Measurements from ENCODE around the gene MOCS2.
"Not testable (repeated sequence)": the region's sequence is repeated elsewhere in the genome, so short reads cannot be mapped to it uniquely, and the experiment has no call there.

MOCS2 gene
- total RNA-seq: 15.6 to 31.2 (median 28.4) reads per million in 3 experiments

DNA sequence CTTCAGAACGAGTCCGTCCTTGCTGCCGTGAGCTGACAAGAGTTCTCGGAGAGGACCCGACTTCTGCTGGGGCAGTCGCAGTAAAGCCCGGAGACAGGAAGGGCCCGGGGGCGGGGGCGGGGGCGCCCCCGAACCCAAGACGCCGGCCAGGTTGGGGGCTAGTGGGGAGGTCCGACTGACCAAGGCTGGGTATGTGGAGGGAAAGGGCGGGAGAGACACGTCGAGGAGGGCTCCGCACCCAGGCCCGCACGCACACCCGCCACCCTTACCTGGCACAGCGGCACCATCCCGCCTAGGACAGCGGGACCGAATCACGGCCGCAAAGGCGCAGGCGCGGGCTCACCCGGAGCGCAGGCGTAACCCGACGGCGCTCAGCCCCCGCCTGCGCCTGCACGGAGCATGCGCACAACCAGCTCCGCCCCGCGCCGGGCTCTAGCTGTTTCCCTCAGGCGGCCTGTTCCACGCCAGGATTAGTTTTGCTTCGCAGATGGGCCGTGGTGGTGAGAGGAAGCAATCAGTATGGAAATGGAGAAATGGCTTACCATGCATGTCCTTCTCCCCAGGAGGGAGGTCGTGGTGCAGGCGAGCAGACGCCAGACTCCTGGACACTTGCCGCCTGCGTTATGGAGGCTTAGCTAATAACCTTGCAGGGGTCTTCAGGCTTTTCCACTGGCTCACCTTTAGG, at the start of gene MOCS2:
Gene MOCS2, minus strand, starts transcription at position 315 of the 685 bp plus-strand sequence. CDS start 2,583 bp downstream, outside the sequence.
- DNase-seq: peak; percentile 90

DNA sequence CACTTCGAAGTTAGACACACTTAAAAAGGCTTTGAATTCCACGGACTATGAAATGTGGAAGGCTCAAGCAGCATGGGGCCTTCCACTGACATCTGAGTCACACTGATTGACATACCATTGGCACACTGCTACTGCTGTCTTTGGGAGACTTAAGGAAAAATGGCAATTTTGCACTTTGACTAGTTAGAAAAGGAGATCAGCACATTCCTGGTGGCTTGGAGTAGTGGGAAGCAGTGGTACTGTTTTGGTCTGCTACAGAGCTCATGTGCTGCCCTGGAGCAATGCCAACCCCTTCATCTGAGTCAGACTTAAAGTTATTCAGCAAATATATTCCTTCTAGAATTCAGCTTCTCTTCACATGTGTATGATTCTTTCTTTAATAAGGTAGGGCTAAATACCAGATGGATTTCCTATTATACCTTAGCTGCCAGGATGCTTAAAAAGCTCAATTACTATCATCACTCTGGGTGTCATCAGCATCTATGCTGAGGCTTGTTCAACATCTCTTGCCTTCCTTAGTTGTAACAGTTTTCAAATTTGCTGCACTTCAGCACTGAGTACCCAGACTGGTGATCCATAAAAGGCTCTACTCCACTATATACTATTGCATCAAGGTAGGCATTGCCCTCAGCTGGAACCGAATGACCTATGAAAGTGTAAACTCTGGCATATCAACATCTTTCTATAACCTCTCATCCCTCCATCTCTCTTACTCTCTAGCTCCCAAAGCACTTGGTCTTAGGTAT, 42.3 kb upstream of the MOCS2 start:
- no peak for DNase-seq

GRCh38 chr5:53133020-53133419, 23.5 kb upstream of the MOCS2 start:
- no peak for DNase-seq

DNA sequence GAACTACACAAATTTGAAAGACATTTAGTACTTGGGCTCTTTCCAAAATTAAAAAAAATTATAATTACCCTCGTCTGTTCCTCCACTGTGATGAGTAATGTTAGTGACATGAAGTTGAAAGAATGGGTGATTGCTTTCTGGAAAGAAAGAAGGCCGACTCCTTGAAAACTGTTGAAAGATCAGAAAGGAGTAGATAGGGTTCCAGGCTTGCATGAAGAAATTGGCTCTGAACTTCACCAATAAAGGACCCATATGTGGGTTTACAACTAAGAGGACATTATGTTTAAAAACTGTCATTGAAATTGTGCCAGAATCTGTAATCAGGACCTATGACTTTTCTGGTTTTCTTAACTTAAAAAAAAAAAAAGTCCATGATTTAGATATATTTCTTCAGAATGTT, 20.7 kb upstream of the MOCS2 start:
- no peak for DNase-seq

DNA sequence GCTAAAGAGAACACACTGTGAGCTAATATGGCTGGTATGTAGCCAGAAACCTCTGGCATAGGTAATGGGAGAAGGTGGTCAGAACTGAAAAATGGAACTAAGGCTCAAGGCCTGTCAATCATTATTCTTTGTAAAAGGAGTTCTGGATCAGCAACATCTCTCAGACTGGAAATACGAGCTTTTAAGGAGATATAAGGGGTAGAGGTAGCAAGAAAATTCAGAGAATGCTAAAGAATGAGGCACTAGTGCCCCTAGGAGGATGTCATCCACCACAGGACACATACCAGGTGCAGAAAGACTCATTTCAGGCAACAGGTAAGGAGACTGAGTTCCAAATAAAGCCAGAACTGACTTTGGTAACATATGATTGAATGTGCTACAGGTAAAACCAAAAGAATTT, 18.9 kb upstream of the MOCS2 start:
- DNase-seq: no peak

DNA sequence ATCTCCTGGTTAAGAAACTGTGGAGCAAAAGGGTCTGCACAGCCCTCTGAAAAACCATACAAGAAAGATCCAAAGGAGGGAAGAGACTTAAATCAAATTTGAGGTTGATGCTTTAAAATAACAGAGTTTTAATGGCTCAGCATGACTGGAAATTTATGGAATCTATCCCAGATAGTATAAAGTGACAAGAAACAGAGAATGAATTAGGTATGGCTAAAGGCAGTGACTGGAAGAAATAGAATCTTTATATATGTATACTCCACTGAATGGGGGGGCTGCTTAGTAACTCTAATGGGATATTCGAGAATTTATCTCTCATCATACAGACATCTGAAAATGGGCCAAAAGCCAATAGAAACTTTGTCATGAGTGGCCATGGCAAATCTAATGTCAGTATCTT, 17.6 kb upstream of the MOCS2 start:
- no peak for DNase-seq

- no peak for DNase-seq
These were observed 17.0 kb upstream of the MOCS2 start for GRCh38 chr5:53126521-53126920.

DNA sequence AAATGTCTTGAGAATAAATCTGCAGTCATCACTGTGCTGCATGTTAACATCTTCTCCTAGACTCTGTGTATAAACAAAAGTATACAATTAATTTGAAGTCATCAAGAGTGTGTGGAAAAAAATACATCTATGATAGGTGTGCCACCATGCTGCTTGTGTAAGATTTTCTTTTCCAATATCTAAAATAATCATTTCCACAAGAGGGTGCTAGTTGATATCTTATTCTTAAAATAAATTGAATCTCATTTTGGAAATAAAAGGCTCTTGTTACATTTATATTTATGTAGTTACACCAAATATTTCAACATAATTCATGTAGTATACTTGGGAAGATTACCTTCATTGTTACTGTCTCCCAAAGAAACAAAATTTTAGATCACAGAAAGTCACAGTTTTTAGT, 14.1 kb upstream of the MOCS2 start:
- DNase-seq: no peak

GRCh38 chr5:53120165-53120564, 10.6 kb upstream of the MOCS2 start:
- no peak for DNase-seq

- DNase-seq: no peak
These were observed 9.3 kb upstream of the MOCS2 start for GRCh38 chr5:53118879-53119278.

GRCh38 chr5:53116597-53116996, 7.0 kb upstream of the MOCS2 start:
- no peak for DNase-seq

DNA sequence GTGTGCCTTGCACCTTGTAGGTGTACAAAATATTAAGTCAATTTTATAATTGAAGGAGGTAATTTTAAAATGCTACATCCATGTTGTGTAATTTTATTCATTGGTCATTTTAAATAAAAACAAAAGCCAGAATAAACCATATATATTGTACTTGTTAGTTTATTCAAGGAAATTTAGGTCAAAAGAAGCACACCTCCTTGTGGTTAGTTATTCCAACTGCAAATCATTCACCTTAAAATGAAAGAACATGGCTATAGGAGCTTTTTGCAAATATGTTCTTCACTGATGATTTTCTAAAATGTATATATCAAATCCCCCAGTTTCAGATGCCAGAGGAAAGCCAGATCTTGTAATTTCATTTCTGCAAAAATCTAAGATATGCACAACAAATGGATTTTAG, 5.4 kb upstream of the MOCS2 start:
- DNase-seq: no peak

GRCh38 chr5:53113947-53114346, 4.4 kb upstream of the MOCS2 start:
- no peak for DNase-seq

DNA sequence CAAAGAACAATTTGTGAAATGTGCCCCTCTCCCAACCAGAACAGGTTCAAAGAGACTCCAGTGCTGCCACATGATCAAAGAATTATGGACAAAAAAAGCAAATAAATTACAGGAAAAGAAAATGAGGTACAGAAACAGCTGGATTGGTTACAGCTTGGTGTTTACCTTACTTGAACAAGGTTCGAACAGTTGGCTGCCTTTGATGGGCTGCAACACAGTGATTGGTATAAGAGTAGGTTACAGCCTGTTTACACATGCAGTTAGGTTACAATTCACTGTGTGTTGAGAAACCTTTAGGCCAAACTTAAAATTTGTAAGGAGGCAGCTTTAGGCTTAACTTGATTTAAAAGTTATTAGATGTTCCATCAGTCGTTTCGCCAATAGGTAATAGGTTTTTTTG, 3.4 kb upstream of the MOCS2 start:
- no peak for DNase-seq

GRCh38 chr5:53112307-53112706, 2.8 kb upstream of the MOCS2 start:
- DNase-seq: not testable (repeated sequence)

GRCh38 chr5:53111139-53111538, 1.6 kb upstream of the MOCS2 start:
- no peak for DNase-seq

GRCh38 chr5:53110156-53110555, 599 bp upstream of the MOCS2 start:
- no peak for DNase-seq

DNA sequence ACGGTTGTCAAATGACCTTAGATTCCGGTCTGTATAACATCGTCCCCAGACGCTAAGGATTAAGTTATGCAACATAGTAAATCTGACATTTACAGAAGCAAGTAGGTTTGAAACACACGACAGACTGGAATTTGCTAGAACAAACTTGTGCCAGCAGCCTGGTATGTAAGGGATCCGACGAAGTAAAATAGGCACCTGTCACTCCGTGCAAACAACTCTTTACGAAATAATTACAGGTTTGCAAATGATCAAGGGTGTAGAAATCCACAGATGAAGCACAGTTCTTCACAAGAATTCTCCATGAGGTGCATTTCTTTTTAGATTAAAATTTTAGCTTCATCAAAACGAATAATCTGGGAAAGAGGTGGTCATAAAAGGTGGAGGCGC, 508 bp downstream of the MOCS2 start:
- DNase-seq: no peak

- no peak for DNase-seq
These were observed 3.8 kb downstream of the MOCS2 start for GRCh38 chr5:53105611-53106300.

- no peak for DNase-seq
These were observed 9.0 kb downstream of the MOCS2 start for GRCh38 chr5:53100606-53101005.

- DNase-seq: no peak
These were observed 10.0 kb downstream of the MOCS2 start for GRCh38 chr5:53099546-53099945.

GRCh38 chr5:53095931-53096525, 13.5 kb downstream of the MOCS2 start:
- DNase-seq: peak; percentile 46

DNA sequence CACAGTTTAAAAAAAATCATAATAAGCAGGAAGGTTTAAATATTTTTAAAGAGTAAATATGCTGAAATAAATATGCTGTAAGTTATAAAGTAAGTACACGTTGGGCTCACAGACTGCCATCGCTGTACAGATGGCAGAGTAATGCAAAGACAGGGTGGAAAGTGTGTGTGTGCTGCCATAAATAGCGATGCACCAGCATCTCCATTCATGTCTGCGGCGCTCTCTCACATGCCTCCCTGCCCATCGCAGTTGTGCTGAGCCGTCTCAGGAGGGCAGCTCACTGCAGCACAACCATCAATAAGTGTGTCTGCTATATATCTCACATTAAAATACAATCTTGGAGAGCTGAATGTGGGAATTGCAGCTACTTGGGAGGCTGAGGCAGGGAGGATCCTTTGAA, 14.3 kb downstream of the MOCS2 start:
- no peak for DNase-seq

GRCh38 chr5:53092242-53092641, 17.3 kb downstream of the MOCS2 start:
- DNase-seq: no peak
